MCF 10A (cell line): ENCODE data around the gene STT3B. TPM values are rescaled to one million over a fixed set of nuclear protein-coding genes. Genes with fewer than 3 reads are reported as not detected.

ENCODE experiments used
- BruUV-seq: library from RNA; stranded (reverse); fragments of 400-500 nt; replicated peaks from 2 replicates; lab custom pipeline; 2021; lab: Mats Ljungman, UMichigan
- CTCF ChIA-PET: fragments of 300-600 bp; sonication (Branson Sonifier 250); formaldehyde crosslinking; extraction: SDS; loops from one replicate; lab custom pipeline; 2021; ENCODE audit warnings: antibody characterized with exemption, inconsistent platforms; lab: Yijun Ruan, JAX
- POLR2A ChIA-PET: fragments of 300-600, 350-650 bp; sonication (Branson Sonifier 250); formaldehyde crosslinking; extraction: SDS; loops from one replicate; lab custom pipeline; 2020; ENCODE audit warnings: antibody characterized with exemption, inconsistent platforms; lab: Yijun Ruan, JAX
- DNase-seq: peaks from one replicate; pipeline ENCODE4 v3.0.0-alpha.2; 2018; ENCODE audit not compliant: unreplicated experiment
- H3K27ac Mint-ChIP-seq: one replicate; pipeline ENCODE4 v1.8.0; 2022; ENCODE audit warnings: mild to moderate bottlenecking, low read depth, mixed read lengths; ENCODE audit not compliant: unreplicated experiment
- H3K27me3 Mint-ChIP-seq: one replicate; pipeline ENCODE4 v1.8.0; 2022; ENCODE audit warnings: mixed read lengths; ENCODE audit not compliant: insufficient read depth, unreplicated experiment
- H3K36me3 Mint-ChIP-seq: one replicate; pipeline ENCODE4 v1.8.0; 2022; ENCODE audit warnings: mild to moderate bottlenecking, moderate library complexity, mixed read lengths; ENCODE audit not compliant: insufficient read depth, unreplicated experiment
- H3K4me1 Mint-ChIP-seq: one replicate; pipeline ENCODE4 v1.8.0; 2022; ENCODE audit warnings: mixed read lengths; ENCODE audit not compliant: insufficient read depth, unreplicated experiment
- H3K4me3 Mint-ChIP-seq: one replicate; pipeline ENCODE4 v1.8.0; 2022; ENCODE audit warnings: mild to moderate bottlenecking, moderate library complexity, mixed read lengths; ENCODE audit not compliant: unreplicated experiment
- H3K9me3 Mint-ChIP-seq: one replicate; pipeline ENCODE4 v1.8.0; 2022; ENCODE audit warnings: mixed read lengths; ENCODE audit not compliant: unreplicated experiment
- intact Hi-C: fragments of 100-400 bp; cut with micrococcal nuclease; formaldehyde crosslinking; loops from 2 replicates; pipeline ENCODE4 v1.14.1; 2022
- total RNA-seq: library from RNA; stranded (reverse); gene quantifications from 2 replicates; pipeline ENCODE4 v1.2.3, GENCODE V29; 2022
- TF ChIP-seq, protein P1 (sequence below): fragments of 200-600 bp; IDR thresholded peaks from one replicate; pipeline ENCODE4 v1.8.0; 2022; ENCODE audit warnings: antibody characterized with exemption, mild to moderate bottlenecking; ENCODE audit not compliant: unreplicated experiment

Gene STT3B
- total RNA-seq, 1 experiment from 2014 or later: 118 TPM

DNA sequence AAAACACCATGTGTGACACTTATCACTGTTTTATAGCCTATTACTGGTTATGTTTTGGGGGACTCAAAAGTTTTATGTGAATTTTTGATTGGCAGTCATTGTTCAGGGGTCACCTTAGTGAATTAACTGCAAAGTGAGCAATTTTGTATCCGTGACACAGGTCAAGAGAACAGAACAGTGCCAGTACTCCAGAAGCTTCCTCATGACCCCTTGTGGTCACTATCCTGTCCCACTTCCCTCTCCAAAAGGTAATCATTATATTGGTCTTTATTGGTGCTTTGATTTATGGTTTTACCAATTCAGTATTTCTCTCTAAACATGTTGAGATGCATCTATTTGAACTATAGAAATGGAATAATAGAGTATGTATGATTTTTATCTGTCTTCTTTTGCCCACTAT is 107.1 kb downstream of the STT3B start:
- no peaks in the 10 kb centered on the region for H3K27me3 Mint-ChIP-seq
- BruUV-seq: no TSS peak
- no peaks in the 10 kb centered on the region for H3K9me3 Mint-ChIP-seq
- intact Hi-C loops: no loop called here
- DNase-seq: no peak
- H3K36me3 Mint-ChIP-seq: peaks cover 28% of the 10 kb centered on the region
- ChIA-PET POLR2A (interaction anchor here (0.6 to 0.7 kb wide), 2 partner anchors 9 to 253 kb away, joined by 3 read pairs; no protein-coding TSS in a partner anchor), CTCF (interaction anchor here (0.7 kb wide), 1 partner anchor 416 kb away, joined by 3 read pairs; no protein-coding TSS in a partner anchor)
- no peak overlapping the region for H3K27ac Mint-ChIP-seq
- peaks cover 6% of the 10 kb centered on the region for H3K4me1 Mint-ChIP-seq
- TF ChIP-seq, protein P1, sequence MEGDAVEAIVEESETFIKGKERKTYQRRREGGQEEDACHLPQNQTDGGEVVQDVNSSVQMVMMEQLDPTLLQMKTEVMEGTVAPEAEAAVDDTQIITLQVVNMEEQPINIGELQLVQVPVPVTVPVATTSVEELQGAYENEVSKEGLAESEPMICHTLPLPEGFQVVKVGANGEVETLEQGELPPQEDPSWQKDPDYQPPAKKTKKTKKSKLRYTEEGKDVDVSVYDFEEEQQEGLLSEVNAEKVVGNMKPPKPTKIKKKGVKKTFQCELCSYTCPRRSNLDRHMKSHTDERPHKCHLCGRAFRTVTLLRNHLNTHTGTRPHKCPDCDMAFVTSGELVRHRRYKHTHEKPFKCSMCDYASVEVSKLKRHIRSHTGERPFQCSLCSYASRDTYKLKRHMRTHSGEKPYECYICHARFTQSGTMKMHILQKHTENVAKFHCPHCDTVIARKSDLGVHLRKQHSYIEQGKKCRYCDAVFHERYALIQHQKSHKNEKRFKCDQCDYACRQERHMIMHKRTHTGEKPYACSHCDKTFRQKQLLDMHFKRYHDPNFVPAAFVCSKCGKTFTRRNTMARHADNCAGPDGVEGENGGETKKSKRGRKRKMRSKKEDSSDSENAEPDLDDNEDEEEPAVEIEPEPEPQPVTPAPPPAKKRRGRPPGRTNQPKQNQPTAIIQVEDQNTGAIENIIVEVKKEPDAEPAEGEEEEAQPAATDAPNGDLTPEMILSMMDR: no peak
- no peak overlapping the region for H3K4me3 Mint-ChIP-seq

DNA sequence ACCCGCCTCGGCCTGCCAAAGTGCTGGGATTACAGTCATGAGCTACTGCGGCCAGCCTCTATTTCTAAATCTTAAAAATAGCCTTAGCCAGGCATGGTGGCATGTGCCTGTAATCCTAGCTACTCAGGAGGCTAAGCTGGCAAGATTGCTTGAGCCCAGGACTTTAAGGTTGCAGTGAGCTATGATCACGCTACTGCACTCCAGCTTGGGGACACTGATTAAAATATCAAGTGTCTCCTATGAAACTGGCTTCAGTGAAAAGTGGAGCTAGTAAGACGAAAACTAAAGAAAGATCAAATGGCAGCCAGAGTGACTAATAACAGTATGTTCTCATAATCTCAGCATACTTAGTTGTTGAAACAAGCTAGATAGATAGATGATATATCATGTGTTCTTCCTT is 112.5 kb downstream of the STT3B start:
- DNase-seq: no peak
- TF ChIP-seq, protein P1: no peak
- POLR2A ChIA-PET: no interaction called here
- Mint-ChIP-seq H3K9me3 (peaks cover 12% of the 10 kb centered on the region), H3K36me3 (peaks cover 44% of the 10 kb centered on the region), H3K27me3 (no peaks in the 10 kb centered on the region), H3K27ac (no peak overlapping the region), H3K4me3 (no peak overlapping the region), H3K4me1 (peaks cover 6% of the 10 kb centered on the region)
- no TSS peak for BruUV-seq
- CTCF ChIA-PET: no interaction called here
- intact Hi-C loops: no loop called here

DNA sequence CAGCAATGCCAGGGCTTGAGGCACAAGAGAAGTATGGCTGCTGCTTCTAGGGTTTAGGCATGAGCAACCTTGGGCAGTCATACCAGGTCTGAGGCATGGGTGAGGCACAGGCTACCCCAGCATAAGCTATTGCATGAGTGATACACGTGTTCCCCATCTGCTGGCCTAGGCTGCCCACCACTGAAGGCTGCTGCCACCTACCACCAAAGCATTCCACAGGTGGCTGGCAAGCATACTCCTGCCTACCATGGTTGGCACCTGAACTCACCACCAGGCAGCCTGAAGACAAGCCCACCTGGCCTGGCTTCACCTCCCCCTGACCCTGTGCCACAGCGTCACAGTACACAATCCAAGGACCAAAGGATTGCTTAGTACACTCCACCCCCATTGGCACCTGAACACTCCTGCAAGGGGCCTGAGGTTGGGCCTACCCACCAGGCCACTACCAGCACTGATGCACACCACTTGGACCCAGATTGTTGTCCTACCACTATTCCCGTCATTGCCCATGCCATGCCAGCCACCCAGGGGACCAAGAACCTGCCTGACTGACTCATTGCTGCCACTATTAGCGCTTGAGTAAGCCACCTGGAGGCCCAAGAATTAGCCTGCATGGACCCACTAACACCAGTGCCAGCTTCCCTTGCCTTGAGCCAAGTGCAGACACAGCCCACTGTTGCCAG is 115.7 kb downstream of the STT3B start:
- Mint-ChIP-seq H3K4me3 (no peak overlapping the region), H3K27ac (no peak overlapping the region), H3K4me1 (peaks cover 4% of the 10 kb centered on the region), H3K9me3 (peaks cover 32% of the 10 kb centered on the region), H3K27me3 (no peaks in the 10 kb centered on the region), H3K36me3 (peaks cover 73% of the 10 kb centered on the region)
- intact Hi-C loops: no loop called here
- BruUV-seq: no TSS peak
- TF ChIP-seq, protein P1: no peak
- POLR2A ChIA-PET: interaction anchor here (1.0 kb wide), 1 partner anchor 9 kb away, joined by 3 read pairs; no protein-coding TSS in a partner anchor
- no peak for DNase-seq
- CTCF ChIA-PET: interaction anchor here (0.6 to 1.0 kb wide), 3 partner anchors 50 to 630 kb away, joined by 3 read pairs; no protein-coding TSS in a partner anchor

DNA sequence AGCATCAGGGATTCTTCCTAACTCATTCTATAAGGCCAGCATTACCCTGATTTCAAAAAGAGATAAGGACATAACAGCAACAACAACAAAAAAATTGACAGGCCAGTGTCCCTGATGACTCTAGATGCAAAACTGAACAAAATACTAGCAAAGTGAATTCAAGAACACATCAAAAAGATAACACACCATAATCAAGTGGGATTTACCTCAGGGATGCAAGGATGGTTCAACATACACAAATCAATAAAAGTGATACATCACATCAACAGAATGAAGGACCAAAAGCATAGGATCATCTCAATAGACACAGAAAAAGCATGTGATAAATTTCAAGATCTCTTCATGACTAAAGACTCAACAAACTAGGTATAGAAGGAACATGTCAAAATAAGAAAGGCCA is 119.6 kb downstream of the STT3B start:
- CTCF ChIA-PET: no interaction called here
- no TSS peak for BruUV-seq
- Mint-ChIP-seq H3K27me3 (no peaks in the 10 kb centered on the region), H3K4me1 (no peaks in the 10 kb centered on the region), H3K36me3 (peaks cover 93% of the 10 kb centered on the region), H3K27ac (no peak overlapping the region), H3K9me3 (peaks cover 41% of the 10 kb centered on the region), H3K4me3 (no peak overlapping the region)
- POLR2A ChIA-PET: no interaction called here
- DNase-seq: no peak
- intact Hi-C loops: loop anchor here (10.0 kb wide), 1 partner anchor 333 kb away; the partner anchor contains the start of genes OSBPL10 and ZNF860
- TF ChIP-seq, protein P1: no peak
